NCI-H2196 (cell line): ENCODE results near the gene SNIP1.
"Not testable (repeated sequence)": the region's sequence is repeated elsewhere in the genome, so short reads cannot be mapped to it uniquely, and the experiment has no call there.

Experiments used
- DNase-seq: peaks from one replicate; lab custom pipeline; 2025; ENCODE audit not compliant: unreplicated experiment; lab: John Stamatoyannopoulos, UW

SNIP1 gene

DNA sequence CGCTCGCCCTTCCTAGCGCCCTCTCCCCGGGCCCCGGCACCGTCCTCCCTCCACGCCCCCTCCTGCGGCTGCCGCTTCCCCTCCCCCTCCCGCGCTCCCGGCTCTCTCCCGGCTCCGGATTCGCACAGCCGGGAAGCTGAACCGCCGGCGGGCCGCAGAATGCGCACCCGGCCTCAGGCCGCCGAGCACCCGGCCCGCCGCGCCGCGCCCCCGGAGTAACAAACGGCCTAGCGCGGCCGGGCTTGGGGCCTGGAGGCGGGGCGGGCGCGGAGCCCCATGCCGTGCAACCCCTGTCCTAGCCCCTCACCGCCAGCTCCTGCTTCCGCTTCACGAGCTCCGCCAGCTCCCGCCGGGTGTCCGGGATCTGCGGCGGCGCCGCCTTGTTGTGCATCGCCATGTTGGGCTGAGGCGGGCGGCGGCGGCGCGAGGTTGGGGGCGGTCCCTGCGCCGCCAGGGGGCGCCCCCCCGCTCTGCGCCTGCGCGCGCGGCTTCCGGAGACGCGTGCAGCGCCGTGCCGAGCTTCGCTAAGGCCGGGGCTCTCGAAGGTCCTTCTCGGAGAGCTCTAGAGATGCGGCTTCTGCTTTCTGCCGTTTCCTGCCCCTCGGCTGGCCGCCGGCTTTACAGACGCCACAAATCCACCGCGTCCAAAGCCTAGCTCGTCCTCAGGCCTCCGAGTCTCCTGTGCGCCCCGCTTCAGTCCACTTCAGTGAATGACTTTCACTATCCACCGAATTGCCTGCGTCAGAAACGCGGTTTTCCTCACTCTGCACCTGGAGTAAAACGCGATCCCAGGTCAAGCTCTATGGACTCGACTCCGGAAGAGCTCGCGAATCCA, 39.5 kb downstream of the SNIP1 start, which contains the start of gene MEAF6:
Gene MEAF6, minus strand, starts transcription at position 417 of the 835 bp plus-strand sequence. Its CDS starts 20 bp downstream, at position 397.
- DNase-seq: peak; percentile 84

DNA sequence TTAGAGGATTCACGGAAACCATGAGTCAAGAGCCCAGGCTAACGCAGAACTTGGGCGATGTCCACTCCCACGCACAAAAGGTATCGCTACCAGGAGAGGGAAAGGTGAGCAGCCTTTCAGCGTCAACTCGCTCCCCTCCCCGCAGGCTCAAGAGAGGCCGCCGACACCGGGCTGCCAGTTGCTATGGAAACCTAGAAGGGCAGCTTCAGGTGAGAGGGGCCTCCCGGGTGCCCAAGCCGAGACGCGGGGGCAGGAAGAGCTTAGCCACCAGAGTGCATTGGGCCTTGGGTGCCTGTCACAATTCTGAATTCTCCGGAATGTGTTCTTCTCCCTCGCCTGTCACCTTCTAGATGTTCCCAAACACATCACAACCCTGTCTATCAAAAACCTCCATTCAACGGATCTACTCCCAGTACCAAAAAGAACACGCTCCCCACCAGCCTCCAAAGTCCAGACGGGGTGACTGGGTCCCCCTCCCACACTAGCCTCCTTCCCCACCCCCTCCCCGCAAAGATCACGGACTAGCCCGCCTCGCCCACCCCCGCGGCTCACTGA, 40.2 kb downstream of the SNIP1 start:
- DNase-seq: peak; percentile 41

DNA sequence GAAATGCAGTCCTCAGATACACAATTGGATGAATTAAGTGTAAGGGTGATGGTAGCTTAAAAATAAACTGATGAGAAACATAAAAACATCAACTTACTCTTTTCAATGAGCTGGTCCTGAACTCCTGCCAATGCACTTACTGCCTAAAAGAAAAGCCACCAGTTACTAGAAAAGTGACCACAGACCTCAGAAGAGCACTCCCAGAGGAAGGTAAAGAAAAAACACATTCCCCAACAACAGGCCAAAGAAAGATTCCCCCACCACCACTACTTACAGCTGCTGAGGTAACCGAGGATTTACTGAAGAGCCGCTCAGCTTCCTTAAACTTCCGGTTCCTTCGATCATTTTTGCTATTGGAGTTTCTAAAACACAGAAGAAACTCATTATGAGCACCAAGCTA, 44.9 kb downstream of the SNIP1 start:
- DNase-seq: peak; percentile 13

DNA sequence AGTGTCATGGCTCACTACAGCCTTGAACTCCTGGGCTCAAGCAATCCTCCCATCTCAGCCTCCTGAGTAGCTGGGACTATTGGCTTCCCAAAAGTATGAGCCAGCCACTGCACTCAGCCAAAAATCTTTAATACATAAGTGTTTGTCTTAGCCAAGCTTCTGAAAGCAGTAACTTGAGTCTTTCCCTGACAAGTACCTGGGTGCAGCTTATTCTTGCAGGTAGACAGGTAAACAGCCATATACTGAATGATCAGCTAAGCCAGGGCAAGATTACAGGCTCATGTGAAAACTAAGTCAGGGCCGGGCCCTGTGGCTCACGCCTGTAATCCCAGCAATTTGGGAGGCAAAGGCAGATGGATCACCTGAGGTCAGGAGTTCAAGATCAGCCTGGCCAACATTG, 47.4 kb downstream of the SNIP1 start:
- no peak for DNase-seq

DNA sequence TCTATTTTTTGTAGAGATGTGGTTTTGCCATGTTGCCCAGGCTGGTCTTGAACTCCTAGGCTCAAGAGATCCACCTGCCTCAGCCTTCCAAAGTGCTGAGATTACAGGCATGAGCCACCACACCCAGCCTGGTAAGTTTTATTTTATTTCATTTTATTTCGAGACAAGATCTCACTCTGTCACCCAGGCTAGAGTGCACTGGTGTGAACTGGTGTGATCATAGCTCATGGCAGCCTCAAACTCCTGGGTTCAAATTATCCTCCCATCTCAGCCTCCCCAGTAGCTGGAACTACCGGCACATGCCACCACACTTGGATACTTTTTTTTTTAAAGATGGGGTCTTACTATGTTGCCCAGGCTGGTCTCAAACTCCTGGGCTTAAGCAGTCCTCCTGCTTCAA, 51.3 kb downstream of the SNIP1 start:
- not testable (repeated sequence) for DNase-seq

DNA sequence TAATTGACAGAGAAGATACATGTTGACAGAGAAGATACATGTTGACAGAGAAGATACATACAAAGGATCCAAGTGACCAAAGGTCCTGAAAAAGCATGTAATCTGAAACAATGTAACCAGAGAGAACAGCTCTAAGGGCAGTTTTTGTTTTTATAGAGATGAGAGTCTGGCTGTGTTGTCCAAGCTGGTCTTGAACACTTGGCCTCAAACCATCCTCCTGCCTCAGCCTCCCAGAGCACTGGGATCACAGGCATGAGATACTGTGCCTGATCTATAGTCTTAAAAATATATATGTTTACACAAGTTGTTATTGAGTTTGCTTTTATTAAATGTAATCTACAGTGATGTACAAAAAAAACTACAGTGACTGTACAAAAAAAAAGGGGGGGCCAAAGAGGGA, 52.0 kb downstream of the SNIP1 start:
- DNase-seq: no peak

DNA sequence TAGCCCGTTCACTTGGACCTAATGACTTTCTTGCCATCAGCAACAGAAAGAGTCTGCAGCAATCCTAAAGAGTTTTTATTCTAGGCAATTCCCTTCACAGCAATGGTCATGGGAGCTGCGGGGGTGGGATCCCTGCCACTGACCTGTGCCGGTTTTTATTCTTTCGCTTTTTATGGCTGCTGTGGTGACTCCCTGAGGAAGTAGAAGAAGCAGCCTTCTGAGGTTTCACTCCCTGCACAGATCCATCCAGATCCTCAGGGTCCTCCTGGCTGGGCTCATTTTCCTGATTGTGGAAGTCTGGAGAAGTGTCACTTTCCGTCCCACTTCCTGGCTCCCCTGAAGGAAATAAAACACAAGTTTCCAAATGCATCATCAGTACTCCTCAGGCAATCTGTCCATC, 52.4 kb downstream of the SNIP1 start:
- no peak for DNase-seq

DNA sequence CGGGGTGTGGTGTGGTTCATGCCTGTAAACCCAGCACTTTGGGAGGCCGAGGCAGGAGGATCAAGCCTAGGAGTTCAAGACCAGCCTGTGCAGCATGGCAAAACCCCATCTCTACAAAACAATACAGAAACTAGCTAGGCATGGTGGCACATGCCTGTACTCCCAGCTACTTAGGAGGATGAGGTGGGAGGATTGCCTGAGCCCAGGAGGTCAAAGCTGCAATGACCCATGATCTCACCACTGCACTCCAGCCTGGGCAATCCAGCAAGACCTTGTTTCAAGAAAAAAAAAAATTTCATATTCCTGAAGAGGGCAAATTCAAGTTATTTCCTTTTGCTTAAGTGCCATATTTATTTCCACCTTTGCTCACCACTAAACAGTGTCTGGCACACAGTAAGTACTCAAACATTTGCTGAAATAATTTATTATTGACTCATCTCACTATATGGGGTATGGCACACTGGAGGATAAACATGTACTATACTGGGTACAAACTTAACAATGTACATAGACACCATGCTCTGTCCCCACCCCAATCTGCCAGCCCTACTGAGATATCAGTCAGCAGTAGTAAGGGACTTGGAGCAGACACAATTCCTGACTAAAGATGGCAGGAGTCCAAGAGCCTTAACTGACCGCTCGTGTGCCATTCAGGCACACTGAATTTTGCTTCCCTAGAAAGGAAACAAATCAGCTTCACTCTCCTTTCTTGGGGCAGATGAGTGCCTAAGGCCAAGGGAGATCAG, 55.0 kb downstream of the SNIP1 start:
- peak; percentile 72 for DNase-seq

DNA sequence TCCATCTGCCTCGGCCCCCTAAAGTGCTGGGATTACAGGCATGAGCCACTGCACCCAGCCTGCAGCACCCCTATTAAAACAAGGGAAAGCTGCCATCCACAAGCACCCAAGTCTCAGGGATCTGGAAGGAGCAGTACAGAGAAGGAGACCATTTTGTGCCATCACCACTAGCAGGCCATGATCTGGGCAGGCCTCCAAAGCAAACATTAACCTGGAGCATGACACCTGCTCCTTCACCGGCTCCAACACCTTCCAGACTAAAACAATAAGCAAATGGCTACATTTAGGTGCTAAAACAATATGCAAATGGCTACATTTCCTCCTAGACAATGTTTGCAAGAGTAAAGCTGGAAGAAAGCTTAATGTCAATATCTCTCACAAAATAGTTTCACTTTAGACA, 56.3 kb downstream of the SNIP1 start:
- DNase-seq: peak; percentile 87

DNA sequence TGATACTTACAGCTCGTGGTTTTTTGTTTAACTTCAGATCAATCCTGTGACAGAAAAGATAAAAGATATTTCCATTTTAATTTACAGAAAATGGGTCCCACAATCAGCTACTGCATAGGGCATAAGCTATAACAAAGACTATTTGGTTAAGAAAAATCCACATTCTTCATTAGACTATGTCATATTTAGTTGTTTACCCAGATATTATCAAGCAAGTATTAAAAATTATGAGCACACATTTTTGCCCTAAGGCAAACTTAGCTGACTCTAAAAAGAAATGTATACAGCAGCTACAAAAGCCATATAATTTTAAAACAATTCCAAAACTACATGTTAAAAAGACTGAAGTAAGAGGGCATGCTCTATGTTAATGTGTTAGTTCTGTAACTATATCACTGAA, 58.2 kb downstream of the SNIP1 start:
- no peak for DNase-seq

DNA sequence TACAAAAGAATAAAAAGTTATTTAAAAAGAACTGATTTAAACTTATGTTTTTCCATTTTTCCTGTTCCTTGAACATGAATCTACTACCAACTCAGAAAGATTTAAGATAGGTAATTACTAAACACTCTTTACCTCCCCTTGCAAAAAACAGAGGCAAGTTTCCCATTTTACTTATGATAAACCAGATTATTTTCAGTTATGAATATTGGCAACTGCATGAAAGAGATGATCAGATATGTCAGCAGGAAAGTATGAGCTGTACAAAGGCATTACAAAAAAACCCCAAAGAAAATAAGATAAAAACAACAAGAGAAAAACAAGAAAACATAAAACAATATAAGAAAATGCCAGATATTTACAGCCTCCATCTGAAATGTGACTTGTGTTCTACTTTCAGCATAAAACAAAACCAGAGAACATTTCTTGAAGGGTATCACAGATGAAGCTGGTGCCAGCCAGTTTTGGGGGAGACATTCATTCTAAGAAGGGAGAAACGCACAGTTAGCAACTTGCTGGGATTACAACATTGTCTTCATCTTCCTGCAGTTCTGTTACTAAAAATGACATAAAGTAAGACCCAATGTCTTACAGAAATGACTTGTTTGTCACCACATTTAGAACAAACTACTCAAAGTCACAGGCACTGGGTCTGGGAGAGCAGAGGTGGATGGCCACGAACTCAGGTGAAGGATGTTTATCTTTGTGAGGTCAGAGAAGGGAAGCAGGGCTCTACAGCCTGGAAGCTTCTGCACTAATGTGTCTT, 60.6 kb downstream of the SNIP1 start:
- DNase-seq: no peak

DNA sequence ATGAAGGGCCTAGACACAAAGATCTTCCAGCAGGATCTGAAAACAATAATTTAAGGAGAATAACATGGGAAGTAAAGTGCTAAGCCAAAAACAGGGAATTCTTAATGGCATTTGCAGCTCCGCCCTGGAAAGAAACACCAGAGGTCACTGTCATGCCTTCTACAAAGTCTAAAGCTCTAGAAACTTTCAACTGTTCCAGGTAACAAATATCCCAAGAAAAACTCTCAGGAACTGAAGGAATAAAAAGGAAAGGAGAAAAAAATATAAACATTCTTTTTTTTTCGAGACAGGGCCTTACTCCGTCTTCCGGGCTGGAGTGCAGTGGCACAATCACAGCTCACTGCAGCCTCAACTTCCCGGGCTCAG, 66.5 kb downstream of the SNIP1 start:
- DNase-seq: no peak

DNA sequence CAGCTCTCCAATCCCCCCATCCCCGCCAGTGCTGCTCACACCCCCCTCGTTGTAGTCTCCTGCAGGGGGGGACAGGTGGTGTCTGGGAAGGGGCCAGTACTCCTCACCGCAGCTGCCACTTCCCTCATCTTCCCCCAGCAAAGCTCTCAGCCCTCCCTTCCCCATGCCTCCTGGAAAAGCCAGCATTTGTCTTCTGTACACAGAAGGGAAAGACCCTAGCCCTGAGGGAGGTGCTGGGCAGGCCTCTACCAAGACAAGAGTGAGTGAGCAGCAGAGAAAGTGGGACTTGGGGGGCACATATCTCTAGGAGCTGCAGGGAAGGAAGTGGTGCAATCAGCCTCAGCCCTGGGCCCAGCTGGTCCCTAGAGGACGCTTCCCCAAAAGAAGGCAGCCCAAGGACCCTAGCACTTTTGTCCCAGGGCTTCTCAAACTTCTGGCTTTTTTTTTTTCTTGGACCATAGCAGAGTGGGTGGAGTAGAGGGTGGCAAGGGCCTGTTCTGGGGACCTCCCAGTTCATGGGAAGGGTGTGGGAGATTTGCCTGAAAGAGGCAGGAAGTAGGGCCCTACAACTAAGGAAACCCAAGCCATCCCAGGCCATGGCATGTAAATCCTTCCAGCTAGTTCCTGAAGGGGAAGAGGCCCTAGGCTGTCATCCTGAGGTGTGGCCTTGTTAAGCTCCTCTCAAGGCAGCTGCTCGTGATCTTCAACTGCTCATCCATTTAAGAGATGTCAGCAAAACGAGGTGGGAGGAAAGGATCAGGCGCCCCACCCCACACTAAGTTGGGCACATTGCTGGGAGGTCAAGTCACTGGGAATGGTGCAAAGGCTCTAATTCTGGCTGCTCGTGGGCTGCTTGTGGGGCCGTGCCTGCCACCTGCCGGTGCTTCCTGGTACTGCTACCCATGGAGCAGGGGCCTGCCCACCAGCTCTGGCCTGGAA, 67.1 kb downstream of the SNIP1 start:
- DNase-seq: peak; percentile 59

DNA sequence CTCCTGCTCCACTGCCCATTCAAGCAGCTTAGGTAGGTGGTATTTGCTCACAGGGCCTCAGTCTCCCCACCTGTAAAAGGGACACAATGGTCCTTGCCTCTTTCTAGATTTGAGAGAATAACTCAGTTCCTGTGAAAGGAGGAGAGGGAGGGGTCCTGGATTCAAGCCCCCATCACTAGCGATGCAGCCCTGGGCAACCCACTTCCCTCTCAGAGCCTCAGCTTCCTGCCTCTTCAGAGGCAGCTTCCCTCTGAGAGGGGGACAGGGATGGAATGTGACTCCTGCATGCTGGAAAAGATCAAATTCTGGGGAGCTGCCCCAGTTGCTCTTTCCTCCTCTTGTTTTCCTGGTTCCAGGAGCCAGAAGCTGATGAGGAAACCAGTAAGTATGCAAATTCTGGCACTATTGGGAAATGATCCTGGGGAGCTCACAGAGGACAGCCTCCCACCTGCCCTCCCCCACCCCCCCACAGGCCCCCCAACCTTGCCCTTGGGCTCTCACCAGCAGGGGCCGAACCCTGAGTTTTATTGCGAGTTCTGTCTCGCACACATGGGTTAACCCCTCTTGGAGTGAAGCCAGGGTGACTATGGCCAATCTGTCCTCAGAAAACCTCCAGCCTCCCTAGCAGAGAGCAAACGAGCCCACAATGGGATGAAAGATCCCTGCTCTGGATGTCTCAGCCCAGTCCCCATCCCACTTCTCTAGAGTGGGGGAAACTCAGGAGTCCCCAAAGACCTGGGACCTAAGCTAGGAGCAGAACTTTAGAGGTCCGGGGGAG, 68.0 kb downstream of the SNIP1 start:
- no peak for DNase-seq
